ENCODE measurements around the gene CCNDBP1.

Gene CCNDBP1

GRCh38 chr15:43185157-43186002 lies at the start of gene CCNDBP1:
Gene CCNDBP1, plus strand, starts transcription at chr15:43185403. Its CDS starts 96 bp downstream, at chr15:43185499.
- peak within 1 kb of the TSS; percentile 89 for H3K4me3 ChIP-seq (ENCODE audit: low read length)
- peak; percentile 52 for TF ChIP-seq CTCF (conservative IDR thresholded peaks at IDR 0.05; ENCODE audit: low read depth, low read length)
- peak; percentile 47 for DNase-seq (ENCODE audit: low read depth)

- DNase-seq (ENCODE audit: low read depth), result no peak
- H3K4me3 ChIP-seq (ENCODE audit: low read length), result no peak overlapping the region
- no peak for TF ChIP-seq CTCF (conservative IDR thresholded peaks at IDR 0.05; ENCODE audit: low read depth, low read length)
Observed at GRCh38 chr15:43143203-43143941, 41.8 kb upstream of the CCNDBP1 start.

- H3K4me3 ChIP-seq (ENCODE audit: low read length), result no peak overlapping the region
- DNase-seq (ENCODE audit: low read depth), result no peak
- TF ChIP-seq CTCF (conservative IDR thresholded peaks at IDR 0.05; ENCODE audit: low read depth, low read length), result no peak
Observed at GRCh38 chr15:43144512-43144911, 40.7 kb upstream of the CCNDBP1 start.

- H3K4me3 ChIP-seq (ENCODE audit: low read length), result no peak overlapping the region
- TF ChIP-seq CTCF (conservative IDR thresholded peaks at IDR 0.05; ENCODE audit: low read depth, low read length), result no peak
- DNase-seq (ENCODE audit: low read depth), result no peak
Observed at GRCh38 chr15:43146184-43146583, 39.0 kb upstream of the CCNDBP1 start.

GRCh38 chr15:43150191-43150929 lies 34.8 kb upstream of the CCNDBP1 start:
- TF ChIP-seq CTCF (conservative IDR thresholded peaks at IDR 0.05; ENCODE audit: low read depth, low read length), result no peak
- DNase-seq (ENCODE audit: low read depth), result no peak

GRCh38 chr15:43151688-43152087 lies 33.5 kb upstream of the CCNDBP1 start:
- H3K4me3 ChIP-seq (ENCODE audit: low read length), result no peak overlapping the region
- TF ChIP-seq CTCF (conservative IDR thresholded peaks at IDR 0.05; ENCODE audit: low read depth, low read length), result no peak
- no peak for DNase-seq (ENCODE audit: low read depth)

More at GRCh38 chr15:43150191-43150929, 34.8 kb upstream of the CCNDBP1 start:
- no peak overlapping the region for H3K4me3 ChIP-seq (ENCODE audit: low read length)
